Cardiac fibroblast (primary cell): ENCODE results near the gene MIEN1.

Experiments
- DNase-seq, 2 donors: peaks; one replicate each; pipeline versions ENCODE4 v3.0.0 to v3.0.0-alpha.2; 2010; ENCODE audit warnings: low read depth in 2 of 2
- H3K4me3 ChIP-seq, 2 donors: replicated peaks in 1 of 2; 1 replicate in 1 of 2; 2 replicates in 1 of 2; pipeline ENCODE4 v1.5.1; 2011; ENCODE audit warnings: low read depth in 2 of 2, low read length in 2 of 2, mild to moderate bottlenecking in 2 of 2, moderate library complexity in 1 of 2
- TF ChIP-seq, protein P1 (sequence below): IDR thresholded peaks from one replicate; pipeline ENCODE4 v1.5.1; 2011; ENCODE audit warnings: low read depth, mild to moderate bottlenecking, low read length, inconsistent platforms

MIEN1 gene

DNA sequence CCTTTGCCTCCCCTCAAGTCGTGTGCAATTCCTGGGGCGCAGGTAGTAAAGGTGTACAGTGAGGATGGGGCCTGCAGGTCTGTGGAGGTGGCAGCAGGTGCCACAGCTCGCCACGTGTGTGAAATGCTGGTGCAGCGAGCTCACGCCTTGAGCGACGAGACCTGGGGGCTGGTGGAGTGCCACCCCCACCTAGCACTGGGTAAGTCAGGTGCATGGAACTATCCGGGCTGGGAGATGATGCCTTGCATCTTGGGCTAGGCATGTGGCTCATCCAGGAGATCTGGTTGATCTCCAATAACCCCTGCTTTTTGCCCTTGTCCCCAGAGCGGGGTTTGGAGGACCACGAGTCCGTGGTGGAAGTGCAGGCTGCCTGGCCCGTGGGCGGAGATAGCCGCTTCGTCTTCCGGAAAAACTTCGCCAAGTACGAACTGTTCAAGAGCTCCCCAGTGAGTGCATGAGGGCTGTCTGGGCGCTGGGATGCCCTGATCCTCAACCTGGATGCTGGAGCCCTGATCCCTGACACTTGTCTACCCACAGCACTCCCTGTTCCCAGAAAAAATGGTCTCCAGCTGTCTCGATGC lies 12.6 kb upstream of the MIEN1 start:
- no peak for DNase-seq
- H3K4me3 ChIP-seq = no peak overlapping the region
- TF ChIP-seq, protein P1, sequence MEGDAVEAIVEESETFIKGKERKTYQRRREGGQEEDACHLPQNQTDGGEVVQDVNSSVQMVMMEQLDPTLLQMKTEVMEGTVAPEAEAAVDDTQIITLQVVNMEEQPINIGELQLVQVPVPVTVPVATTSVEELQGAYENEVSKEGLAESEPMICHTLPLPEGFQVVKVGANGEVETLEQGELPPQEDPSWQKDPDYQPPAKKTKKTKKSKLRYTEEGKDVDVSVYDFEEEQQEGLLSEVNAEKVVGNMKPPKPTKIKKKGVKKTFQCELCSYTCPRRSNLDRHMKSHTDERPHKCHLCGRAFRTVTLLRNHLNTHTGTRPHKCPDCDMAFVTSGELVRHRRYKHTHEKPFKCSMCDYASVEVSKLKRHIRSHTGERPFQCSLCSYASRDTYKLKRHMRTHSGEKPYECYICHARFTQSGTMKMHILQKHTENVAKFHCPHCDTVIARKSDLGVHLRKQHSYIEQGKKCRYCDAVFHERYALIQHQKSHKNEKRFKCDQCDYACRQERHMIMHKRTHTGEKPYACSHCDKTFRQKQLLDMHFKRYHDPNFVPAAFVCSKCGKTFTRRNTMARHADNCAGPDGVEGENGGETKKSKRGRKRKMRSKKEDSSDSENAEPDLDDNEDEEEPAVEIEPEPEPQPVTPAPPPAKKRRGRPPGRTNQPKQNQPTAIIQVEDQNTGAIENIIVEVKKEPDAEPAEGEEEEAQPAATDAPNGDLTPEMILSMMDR = no peak

DNA sequence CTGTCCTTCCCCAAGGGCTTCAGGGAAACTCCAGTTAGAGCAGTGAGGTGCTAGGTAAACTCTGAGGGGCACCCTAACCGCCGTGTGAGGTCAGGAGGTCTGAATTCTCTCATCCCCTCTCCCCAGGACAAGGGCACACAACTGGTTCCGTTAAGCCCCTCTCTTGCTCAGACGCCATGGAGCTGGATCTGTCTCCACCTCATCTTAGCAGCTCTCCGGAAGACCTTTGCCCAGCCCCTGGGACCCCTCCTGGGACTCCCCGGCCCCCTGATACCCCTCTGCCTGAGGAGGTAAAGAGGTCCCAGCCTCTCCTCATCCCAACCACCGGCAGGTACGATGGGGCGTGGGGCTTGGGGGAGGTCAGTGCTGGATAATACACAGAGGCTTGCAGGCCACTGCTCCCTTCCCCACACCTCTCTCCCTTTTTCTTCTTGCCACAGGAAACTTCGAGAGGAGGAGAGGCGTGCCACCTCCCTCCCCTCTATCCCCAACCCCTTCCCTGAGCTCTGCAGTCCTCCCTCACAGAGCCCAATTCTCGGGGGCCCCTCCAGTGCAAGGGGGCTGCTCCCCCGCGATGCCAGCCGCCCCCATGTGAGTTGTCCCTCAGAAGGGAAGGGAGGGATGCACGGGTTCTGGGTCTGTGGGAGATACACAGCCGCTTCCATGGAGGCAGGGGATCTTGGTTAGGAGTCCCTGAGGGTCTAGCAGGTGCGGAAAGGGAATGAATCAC lies 12.0 kb upstream of the MIEN1 start:
- TF ChIP-seq, protein P1 = no peak
- DNase-seq = no peak
- H3K4me3 ChIP-seq = no peak overlapping the region

DNA sequence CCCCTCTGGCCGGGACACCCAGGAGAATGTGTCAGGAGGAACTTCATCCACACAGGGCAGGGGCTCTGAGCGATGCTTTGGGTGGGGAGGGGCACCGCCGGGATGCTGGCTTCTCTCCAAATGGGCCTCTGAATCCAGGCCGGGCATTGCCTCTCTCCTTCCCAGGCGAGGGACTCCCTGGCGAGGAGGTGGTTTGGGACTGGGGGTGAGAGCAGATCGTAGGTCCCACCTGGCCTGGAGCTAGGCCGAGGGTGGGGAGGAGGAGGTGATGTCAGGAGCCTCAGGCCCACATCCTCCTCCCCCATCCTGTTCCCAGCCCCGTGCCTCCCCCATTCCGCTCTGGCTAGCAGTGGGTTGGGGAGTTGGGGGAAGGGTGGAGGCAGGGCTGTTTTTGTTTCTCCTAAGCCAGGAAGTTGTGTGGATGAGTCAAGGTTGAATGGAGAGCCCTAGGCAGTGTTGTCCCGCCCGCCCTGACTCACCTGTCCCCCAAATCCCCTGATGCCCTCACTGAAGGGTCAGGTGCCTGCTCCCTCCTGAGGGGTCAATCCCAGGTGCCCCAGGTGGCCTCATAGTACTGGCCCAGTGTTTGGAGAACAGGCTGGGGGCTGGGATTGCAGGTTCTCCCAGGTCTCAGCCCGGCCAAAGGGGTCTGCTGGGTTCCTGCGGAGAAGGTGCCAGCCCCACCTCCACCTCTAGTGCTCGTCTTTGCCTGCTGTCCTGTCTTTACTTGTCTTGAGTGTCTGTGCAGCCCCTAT lies 10.2 kb upstream of the MIEN1 start:
- TF ChIP-seq, protein P1 = no peak
- peak; percentile 50 to 79 for DNase-seq
- H3K4me3 ChIP-seq = no peak overlapping the region

DNA sequence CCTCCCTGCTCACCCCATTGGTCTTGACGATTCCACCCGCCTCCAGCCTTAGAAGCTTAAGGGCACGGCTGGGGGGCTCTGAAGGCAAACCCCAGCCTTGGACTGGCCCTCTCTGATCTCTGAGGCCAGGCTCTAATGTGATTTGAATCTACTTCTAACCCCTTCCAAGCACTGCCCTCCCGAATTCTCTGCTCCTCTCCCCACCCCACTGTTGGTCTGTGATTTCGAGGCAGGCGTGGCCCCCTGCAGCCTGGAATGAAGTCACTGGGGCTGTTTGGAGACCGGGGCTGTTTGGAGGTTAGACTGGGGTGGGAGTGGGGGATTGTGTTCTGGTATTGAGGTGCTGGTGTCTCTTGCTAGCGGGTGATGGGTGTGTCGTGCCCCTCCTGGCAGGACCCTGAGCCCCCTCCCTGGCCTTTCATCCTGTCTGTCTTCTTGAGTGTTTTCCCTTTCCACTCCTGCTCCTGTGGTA lies 9.6 kb upstream of the MIEN1 start:
- no peak overlapping the region for H3K4me3 ChIP-seq
- TF ChIP-seq, protein P1 = no peak
- peak in 1 of 2 donors; percentile 13 for DNase-seq

DNA sequence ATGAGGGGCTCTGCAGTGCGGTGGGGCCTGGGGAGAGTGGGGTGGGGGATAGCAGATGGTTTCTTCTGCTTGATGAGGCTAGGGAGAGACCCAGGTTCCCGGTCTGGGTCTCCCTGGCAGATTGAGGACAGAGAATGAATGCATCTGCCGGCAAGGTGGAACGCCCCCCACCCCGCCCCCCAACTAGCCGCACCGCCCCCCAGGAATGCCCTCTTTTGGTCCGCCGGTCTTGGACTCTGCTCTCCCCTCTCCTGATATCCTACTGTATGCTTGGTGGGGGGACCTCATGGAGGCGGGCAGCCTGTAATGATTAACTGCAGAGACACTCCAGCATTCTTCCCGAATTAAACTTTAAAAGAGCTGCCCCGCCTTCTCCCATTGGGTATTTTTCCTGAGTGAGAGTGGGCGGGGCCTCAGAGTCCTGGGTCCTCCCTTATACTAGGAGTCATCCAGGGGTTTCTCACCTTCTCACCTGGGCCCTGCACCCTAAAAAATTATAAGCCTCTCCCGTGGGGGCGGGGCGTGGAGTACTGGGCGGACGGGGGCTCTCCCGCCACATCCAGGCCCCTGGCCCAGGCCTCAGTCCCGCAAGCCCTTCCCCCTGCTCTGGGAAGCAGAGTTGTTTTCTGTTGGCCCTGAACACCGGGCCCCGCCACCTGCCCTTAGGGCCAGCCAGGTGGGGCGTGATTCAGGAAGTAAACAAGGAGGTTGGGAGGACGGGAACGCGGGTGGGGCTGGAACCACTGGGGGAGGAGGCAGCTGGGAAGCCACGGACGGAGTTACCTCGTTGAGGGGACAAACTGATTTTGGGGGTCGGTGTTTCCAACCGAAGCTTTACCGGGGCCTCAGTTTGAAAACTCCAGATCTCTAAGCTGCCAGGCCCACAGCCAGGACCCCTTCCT lies 8.9 kb upstream of the MIEN1 start:
- H3K4me3 ChIP-seq = no peak overlapping the region
- DNase-seq = peak; percentile 16 to 23
- TF ChIP-seq, protein P1 = no peak

DNA sequence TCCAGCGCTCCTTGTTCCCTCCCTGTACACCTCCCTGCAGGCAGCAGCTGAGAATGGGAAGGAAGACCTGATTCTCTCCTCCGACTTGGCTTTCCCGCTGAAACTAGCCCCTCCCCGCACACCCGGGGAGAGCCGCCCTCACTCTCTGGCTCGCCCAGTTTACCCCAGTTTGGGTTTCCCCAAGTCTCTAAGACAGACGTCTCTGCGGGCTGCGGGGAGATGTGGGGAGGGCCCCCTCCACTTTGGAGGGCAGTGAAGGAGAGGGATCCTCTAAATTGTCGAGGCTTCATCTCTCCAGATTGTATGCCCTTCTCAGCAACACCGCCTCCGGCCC lies 8.2 kb upstream of the MIEN1 start:
- no peak for DNase-seq
- no peak overlapping the region for H3K4me3 ChIP-seq
- TF ChIP-seq, protein P1 = no peak
